Pulmonary artery endothelial cell (primary cell): ENCODE results near the gene LYL1. TPM values are rescaled to one million over a fixed set of nuclear protein-coding genes. Genes with fewer than 3 reads are reported as not detected.
"Not testable (repeated sequence)": the region's sequence is repeated elsewhere in the genome, so short reads cannot be mapped to it uniquely, and the experiment has no call there.

Experiments used
- DNase-seq: peaks from one replicate; pipeline ENCODE4 v3.0.0-alpha.2; 2011; ENCODE audit warnings: low read depth, low spot score
- total RNA-seq: library from RNA; depleted of rRNA; stranded (reverse); fragments of >200 nt; gene quantifications from 2 replicates; pipeline ENCODE4 v1.2.3, GENCODE V29; 2014

Gene LYL1
- total RNA-seq, result 45.2 and 55.5 TPM in 2 replicates

DNA sequence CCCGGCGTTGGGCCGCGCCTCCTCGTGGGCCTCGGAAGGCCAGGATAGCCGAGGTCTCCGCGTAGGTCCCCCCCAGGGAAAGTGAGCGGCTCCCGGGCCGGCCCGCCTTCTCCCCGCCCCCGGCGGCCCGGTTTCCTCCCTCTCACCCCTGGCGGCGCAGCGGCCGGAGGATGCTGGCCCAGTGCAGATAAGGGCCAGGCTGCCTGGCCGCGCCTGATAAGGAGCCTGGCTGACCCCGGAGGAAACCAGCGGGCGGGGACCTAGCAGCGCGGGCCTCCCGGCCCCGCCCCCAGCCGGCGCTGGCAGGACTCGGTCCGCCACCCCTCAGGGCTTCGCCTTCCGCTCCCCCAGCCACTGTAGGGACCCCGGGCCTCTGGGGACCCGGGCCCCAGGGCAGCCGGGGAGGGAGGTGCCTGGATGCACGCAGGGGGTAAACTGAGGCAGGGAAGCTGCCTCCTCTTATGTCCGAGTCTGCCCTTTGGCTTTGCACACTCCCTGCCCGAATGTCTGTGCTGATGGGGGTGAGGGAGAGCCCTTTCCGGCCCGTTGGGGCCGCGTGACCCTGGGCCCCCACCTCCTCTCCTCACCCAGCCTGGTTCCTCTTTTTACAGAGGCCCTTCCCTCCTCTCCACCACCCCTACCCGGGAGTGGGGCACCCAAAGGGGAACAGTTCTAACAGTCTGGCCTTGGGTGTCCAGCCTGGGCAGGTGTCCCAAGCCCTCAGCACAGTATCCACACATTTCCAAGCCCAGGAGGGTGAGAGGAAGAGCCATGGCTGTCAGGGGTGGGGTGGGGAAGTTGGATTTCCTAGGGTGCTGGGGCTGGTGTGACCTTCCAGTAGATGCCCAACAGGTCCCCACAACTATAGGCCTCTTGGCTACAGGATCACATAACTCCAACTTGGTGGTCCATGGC is at the start of gene LYL1:
Gene LYL1, minus strand, starts transcription at position 193 of the 915 bp plus-strand sequence. CDS start 1,687 bp downstream, outside the sequence.
- DNase-seq, result peak; percentile 88

DNA sequence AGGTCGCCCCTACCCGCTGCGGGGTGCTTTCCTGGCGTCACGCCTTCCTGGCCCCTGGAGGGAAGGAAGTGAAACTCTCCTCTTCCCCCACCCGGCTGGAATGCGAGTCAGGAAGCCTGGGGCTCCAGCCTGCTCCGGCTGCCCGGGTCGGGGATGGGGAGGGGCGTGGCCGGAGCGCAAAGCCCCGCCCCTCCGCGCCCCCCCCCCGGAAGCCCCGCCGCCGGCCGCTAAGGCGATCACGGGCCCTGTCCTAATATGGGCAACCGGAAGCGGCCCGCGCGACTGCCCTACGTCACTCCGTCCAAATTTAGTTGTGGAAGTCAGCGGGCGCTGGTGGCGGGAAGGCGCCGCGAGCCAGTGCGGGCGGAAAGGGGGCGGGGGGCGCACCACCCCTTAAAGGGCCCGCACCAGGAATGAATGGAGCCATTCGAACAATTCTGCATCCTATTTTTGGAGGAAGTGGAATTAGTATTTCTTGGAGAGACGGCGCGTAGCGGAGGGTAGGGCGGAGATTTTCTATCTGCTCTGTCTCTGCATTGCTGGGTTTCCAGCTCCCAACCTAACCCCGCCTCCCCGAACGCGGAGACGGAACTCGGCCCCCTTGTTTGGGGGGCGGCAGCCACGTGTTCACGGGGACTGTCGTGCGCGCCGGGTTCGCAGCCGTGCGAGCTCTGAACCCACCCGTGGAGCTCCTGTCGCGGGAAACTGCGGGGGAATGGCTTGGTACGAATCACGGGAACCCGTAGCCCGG is 49.1 kb upstream of the LYL1 start:
- peak; percentile 91 for DNase-seq

GRCh38 chr19:13150931-13151604 is 48.4 kb upstream of the LYL1 start:
- no peak for DNase-seq

GRCh38 chr19:13150187-13150930 is 47.7 kb upstream of the LYL1 start, which contains the start of the genes IER2 and STX10:
TSS of gene IER2 (plus strand) at chr19:13150411. CDS start at chr19:13153187, 2,776 bp downstream.
TSS of gene STX10 (minus strand) at chr19:13150375. CDS start at chr19:13150173, 202 bp downstream.
- peak; percentile 92 for DNase-seq

- DNase-seq, result no peak
Observed at GRCh38 chr19:13149628-13150186, 47.0 kb upstream of the LYL1 start.

DNA sequence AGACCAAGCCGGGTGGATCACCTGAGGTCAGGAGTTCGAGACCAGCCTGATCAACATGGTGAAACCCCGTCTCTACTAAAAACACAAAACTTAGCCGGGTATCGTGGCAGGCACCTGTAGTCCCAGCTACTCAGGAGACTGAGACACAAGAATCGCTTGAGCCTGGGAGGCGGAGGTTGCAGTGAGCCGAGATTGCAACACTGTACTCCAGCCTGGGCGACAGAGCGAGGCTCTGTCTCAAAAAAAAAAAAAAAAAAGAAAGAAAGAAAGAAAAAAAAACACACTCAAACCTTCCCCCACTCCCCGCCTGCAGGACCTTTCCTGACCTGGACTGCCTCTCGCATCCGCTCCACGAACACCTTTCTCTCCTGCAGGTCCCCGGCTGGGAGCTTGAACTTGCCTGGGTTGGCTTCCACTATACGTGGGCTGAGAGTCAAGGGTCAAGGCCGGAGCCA is 46.5 kb upstream of the LYL1 start:
- DNase-seq, result not testable (repeated sequence)

- DNase-seq, result no peak
Observed at GRCh38 chr19:13146763-13147563, 44.3 kb upstream of the LYL1 start.

DNA sequence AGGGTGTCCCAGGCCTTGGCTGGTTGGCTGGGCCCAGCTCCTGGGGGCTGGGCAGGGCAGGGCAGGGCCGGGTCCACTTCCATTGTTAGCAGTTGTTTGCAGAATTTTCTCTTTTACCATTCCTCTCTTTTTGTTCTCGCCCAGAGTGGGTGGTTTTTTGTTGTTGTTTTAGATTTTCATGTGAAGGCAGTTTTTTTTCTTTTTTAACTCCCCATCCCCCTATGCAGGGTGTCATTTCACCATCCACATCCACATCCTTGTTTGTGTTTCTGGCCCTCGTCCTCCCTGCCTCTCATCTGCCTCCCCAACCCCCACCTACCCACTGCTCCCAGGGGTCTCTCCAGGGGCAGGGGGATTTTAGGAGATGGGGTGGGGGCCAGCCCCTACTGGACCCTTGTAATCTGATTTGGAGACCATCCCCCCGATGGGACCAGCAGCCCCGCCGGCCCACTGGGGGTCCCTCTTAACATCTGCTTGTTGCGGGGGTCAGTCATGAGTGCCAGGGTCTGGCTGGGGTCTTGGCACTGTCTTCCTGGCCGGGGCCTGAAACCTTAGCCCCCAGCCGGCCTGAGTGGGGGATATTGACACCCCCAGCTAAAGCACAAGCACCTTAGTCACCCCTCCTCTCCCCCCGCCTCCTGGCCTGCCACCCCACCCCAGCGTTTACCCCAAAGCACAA is 37.1 kb upstream of the LYL1 start:
- no peak for DNase-seq

DNA sequence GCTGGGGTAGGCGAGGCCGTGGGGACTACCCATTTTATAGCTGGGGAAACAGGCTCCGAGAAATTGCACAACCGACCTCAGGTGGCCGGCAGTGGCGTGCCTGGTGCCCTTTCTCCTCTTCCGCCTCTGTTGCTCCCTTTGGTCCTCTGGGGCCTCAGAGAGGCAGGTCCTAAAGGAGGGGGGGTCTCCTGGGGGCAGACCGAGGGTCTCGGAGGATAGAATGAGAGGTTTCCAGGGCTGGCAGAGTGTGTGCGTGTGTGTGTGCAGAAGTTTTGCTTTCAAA is 36.2 kb upstream of the LYL1 start:
- DNase-seq, result no peak

- no peak for DNase-seq
Observed at GRCh38 chr19:13138171-13138915, 35.7 kb upstream of the LYL1 start.

- no peak for DNase-seq
Observed at GRCh38 chr19:13137290-13137794, 34.7 kb upstream of the LYL1 start.

DNA sequence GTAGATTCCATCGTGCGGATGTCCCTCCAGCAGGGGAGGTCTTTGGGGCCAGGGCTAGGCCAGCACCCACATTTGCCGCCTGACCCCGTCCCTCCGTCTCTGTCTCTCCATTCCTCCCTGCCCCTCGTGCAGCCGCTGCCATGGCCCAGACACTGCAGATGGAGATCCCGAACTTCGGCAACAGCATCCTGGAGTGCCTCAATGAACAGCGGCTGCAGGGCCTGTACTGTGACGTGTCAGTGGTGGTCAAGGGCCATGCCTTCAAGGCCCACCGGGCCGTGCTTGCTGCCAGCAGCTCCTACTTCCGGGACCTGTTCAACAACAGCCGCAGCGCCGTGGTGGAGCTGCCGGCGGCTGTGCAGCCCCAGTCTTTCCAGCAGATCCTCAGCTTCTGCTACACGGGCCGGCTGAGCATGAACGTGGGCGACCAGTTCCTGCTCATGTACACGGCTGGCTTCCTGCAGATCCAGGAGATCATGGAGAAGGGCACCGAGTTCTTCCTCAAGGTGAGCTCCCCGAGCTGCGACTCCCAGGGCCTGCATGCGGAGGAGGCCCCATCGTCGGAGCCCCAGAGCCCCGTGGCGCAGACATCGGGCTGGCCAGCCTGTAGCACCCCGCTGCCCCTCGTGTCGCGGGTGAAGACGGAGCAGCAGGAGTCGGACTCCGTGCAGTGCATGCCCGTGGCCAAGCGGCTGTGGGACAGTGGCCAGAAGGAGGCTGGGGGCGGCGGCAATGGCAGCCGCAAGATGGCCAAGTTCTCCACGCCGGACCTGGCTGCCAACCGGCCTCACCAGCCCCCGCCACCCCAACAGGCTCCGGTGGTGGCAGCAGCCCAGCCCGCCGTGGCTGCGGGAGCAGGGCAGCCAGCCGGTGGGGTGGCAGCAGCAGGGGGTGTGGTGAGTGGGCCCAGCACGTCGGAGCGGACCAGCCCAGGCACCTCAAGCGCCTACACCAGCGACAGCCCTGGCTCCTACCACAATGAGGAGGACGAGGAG is 32.7 kb upstream of the LYL1 start:
- no peak for DNase-seq

- DNase-seq, result no peak
Observed at GRCh38 chr19:13134626-13135025, 32.0 kb upstream of the LYL1 start.

DNA sequence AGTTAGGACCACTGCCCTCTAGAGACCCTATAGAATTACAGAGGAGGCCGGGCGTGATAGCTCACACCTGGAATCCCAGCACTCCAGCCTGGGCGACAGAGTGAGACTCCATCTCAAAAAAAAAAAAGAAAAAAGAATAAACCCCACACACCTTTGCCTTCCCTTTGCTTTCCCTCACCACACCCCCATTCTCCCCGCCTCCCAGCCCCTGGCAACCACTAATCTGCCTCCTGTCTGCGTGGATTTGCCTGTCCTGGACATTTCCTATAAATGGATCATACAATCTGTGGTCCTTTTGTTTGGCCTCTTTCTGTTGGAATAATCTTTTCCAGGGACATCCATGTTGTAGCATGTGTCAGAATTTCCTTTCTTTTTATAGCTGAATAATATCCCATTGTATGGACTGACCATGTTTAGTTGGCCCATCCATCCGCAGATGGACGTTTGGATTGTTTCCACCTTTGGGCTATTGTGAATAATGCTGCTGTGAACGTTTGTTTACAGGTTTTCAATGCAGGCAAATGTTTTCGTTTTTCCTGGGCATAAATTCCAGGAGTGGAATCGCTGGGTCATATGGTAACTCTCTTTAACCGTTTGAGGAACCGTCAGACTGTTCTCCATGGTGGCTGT is 30.7 kb upstream of the LYL1 start:
- DNase-seq, result no peak

- no peak for DNase-seq
Observed at GRCh38 chr19:13132471-13133180, 30.0 kb upstream of the LYL1 start.

DNA sequence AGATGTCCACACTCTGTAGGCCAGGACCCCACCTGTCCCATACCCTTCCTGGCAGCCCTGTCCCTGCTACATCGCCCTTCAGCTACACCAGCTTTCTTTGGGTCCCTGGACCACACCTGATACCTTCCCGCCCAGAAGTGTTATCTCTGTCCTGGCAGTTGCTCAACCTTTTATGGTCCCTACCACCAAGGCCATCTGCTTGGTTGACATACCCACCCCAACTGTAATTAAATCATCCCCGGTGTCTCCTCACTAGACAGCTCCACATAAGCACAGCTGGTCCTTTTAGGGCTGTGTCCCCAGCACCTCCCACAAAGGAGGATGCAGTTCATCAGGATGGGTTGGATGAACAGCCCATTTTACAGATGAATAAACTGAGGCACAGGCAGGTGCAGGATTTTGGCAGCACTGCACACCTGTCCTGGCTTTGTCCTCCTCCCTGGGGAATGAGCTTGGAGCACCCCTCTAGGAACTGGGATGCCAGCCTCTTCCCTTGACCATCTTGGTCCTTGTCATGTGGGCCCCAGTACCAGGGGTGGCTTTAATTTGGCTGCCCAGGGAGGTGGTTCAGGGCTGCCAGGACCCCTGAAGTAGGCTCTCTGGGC is 28.3 kb upstream of the LYL1 start:
- no peak for DNase-seq
